ENCODE measurements around the gene ITSN1. TPM values are rescaled to one million over a fixed set of nuclear protein-coding genes. Genes with fewer than 3 reads are reported as not detected.
"Not testable (repeated sequence)": the region's sequence is repeated elsewhere in the genome, so short reads cannot be mapped to it uniquely, and the experiment has no call there.

ITSN1 gene
- total RNA-seq, result 10 to 100 TPM; 31.1 to 42.5 (median 35.9) TPM

- intact Hi-C loops (cut with DNase I), result loop anchor here (5.0 to 10.0 kb wide), 2 partner anchors 183 to 260 kb away; no protein-coding TSS in a partner anchor
These were observed at the start of gene ITSN1 for GRCh38 chr21:33642027-33642895. Gene ITSN1, plus strand, starts transcription at chr21:33642501. Its CDS starts 76,328 bp downstream, at chr21:33718829.

DNA sequence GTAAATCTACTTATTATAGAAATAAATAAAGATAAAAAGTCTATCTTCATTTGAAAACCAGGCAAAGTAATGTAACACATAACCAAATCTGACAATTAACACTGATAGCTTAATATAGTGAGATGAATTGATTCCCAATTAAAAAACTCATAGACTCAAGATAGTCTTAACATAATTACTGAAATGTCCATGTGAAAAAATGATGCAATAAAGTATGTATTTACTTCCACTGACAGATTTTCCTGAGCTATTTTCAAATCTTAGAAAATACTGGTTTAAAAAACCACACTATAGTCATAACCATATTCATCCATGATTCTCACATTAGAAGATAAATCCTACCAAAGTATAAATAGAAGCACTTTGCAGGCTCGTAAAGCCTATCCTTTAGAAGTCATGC is 44.2 kb upstream of the ITSN1 start:
- H3K4me3 ChIP-seq, result no peak overlapping the region
- no peaks in the 10 kb centered on the region for H3K9me3 ChIP-seq
- H3K27ac ChIP-seq (replicated peaks in 1 of 4), result no peak overlapping the region
- no peaks in the 10 kb centered on the region for H3K27me3 ChIP-seq
- 71% methylated on average over 1 of the region's 1 CpG for WGBS
- intact Hi-C loops (cut with DNase I), result no loop called here
- TF ChIP-seq POLR2A (IDR thresholded peaks at IDR 0.05; ENCODE audit: low read depth), result no peak
- TF ChIP-seq POLR2AphosphoS5 (IDR thresholded peaks at IDR 0.05), result no peak
- TF ChIP-seq CTCF (IDR thresholded peaks at IDR 0.05), result no peak
- no peak for TF ChIP-seq EP300 (IDR thresholded peaks at IDR 0.05)
- no peaks in the 10 kb centered on the region for H3K4me1 ChIP-seq
- peaks cover 62 to 94% (median 72%) of the 10 kb centered on the region in 4 donors for H3K36me3 ChIP-seq
- no peak for DNase-seq (ENCODE audit: extremely low spot score)

More at GRCh38 chr21:33642027-33642895, at the start of gene ITSN1:
- WGBS, result under 1% methylated on average over 40 of the region's 71 CpGs
- peak within 1 kb of the TSS; percentile 88 to 96 (median 92) for H3K27ac ChIP-seq (replicated peaks in 1 of 4)
- no peaks in the 10 kb centered on the region for H3K27me3 ChIP-seq
- TF ChIP-seq CTCF (IDR thresholded peaks at IDR 0.05), result no peak
- TF ChIP-seq EP300 (IDR thresholded peaks at IDR 0.05), result no peak
- TF ChIP-seq POLR2A (IDR thresholded peaks at IDR 0.05; ENCODE audit: low read depth), result peak; percentile 69
- peak; percentile 89 to 95 for TF ChIP-seq POLR2AphosphoS5 (IDR thresholded peaks at IDR 0.05)
- peak within 1 kb of the TSS; percentile 87 to 99 (median 95) for H3K4me3 ChIP-seq
- DNase-seq (ENCODE audit: extremely low spot score), result peak; percentile 100
- H3K9me3 ChIP-seq, result no peaks in the 10 kb centered on the region
- peaks cover 18 to 36% (median 33%) of the 10 kb centered on the region in 4 donors for H3K4me1 ChIP-seq
- no peaks in the 10 kb centered on the region for H3K36me3 ChIP-seq

GRCh38 chr21:33608559-33608958 is 33.7 kb upstream of the ITSN1 start:
- H3K27me3 ChIP-seq, result no peaks in the 10 kb centered on the region
- intact Hi-C loops (cut with DNase I), result no loop called here
- WGBS, result 33% methylated on average over 1 of the region's 1 CpG
- no peak overlapping the region for H3K27ac ChIP-seq (replicated peaks in 1 of 4)
- H3K9me3 ChIP-seq, result no peaks in the 10 kb centered on the region
- peaks cover 0 to 2% (median 0%) of the 10 kb centered on the region in 4 donors for H3K4me1 ChIP-seq
- TF ChIP-seq CTCF (IDR thresholded peaks at IDR 0.05) (no peak), POLR2A (IDR thresholded peaks at IDR 0.05; ENCODE audit: low read depth) (no peak), POLR2AphosphoS5 (IDR thresholded peaks at IDR 0.05) (no peak), EP300 (IDR thresholded peaks at IDR 0.05) (no peak)
- no peak overlapping the region for H3K4me3 ChIP-seq
- DNase-seq (ENCODE audit: extremely low spot score), result no peak
- peaks cover 16 to 88% (median 50%) of the 10 kb centered on the region in 4 donors for H3K36me3 ChIP-seq

GRCh38 chr21:33611006-33611744 is 31.1 kb upstream of the ITSN1 start:
- H3K9me3 ChIP-seq, result no peaks in the 10 kb centered on the region
- intact Hi-C loops (cut with DNase I), result no loop called here
- 93% methylated on average over 7 of the region's 7 CpGs for WGBS
- no peaks in the 10 kb centered on the region for H3K27me3 ChIP-seq
- TF ChIP-seq CTCF (IDR thresholded peaks at IDR 0.05) (no peak), POLR2A (IDR thresholded peaks at IDR 0.05; ENCODE audit: low read depth) (no peak), POLR2AphosphoS5 (IDR thresholded peaks at IDR 0.05) (no peak), EP300 (IDR thresholded peaks at IDR 0.05) (no peak)
- peaks cover 0 to 2% (median 0%) of the 10 kb centered on the region in 4 donors for H3K4me1 ChIP-seq
- H3K4me3 ChIP-seq, result no peak overlapping the region
- H3K36me3 ChIP-seq, result peaks cover 11 to 97% (median 66%) of the 10 kb centered on the region in 4 donors
- DNase-seq (ENCODE audit: extremely low spot score), result no peak
- H3K27ac ChIP-seq (replicated peaks in 1 of 4), result no peak overlapping the region

- intact Hi-C loops (cut with DNase I); H3K27ac ChIP-seq (replicated peaks in 1 of 4); DNase-seq (ENCODE audit: extremely low spot score); H3K4me3 ChIP-seq; H3K9me3 ChIP-seq; H3K27me3 ChIP-seq; H3K4me1 ChIP-seq: not testable (repeated sequence)
- peaks cover 15 to 93% (median 60%) of the 10 kb centered on the region in 4 donors for H3K36me3 ChIP-seq
- WGBS, result 86% methylated on average over 11 of the region's 11 CpGs
These were observed 24.7 kb upstream of the ITSN1 start for GRCh38 chr21:33617565-33617964.

Measured in esophagus muscularis mucosa (tissue), 4 donors.